IMR-90 (cell line): ENCODE results near the gene TNFSF13B. TPM values are rescaled to one million over a fixed set of nuclear protein-coding genes. Genes with fewer than 3 reads are reported as not detected.
A peak's percentile ranks its signal among the peaks of the same experiment; 100 is the strongest.

Experiments used
- ATAC-seq: fragments of 200-7000 bp; cut with Tn5 transposase; 2 replicates; pipeline ENCODE4 v1.9.1; 2020; ENCODE audit warnings: low read depth, mild to moderate bottlenecking, moderate library complexity
- BruUV-seq: library from RNA; stranded (reverse); fragments of 400-500 nt; replicated peaks from 2 replicates; lab custom pipeline; 2021; lab: Mats Ljungman, UMichigan
- CTCF ChIA-PET: fragments of 300-600 bp; formaldehyde crosslinking; extraction: SDS; loops from one replicate; lab custom pipeline; 2021; ENCODE audit warnings: antibody characterized with exemption; lab: Yijun Ruan, JAX
- POLR2A ChIA-PET: fragments of 300-600 bp; sonication (Branson Sonifier 250); formaldehyde crosslinking; loops from one replicate; lab custom pipeline; 2022; ENCODE audit warnings: antibody characterized with exemption; ENCODE audit not compliant: unreplicated experiment; lab: Charles Lee
- DNase-seq: peaks from one replicate; pipeline ENCODE4 v3.0.0; 2013
- H2AFZ ChIP-seq: replicated peaks from 2 replicates; pipeline ENCODE3; 2013; ENCODE audit warnings: low read length, mild to moderate bottlenecking; ENCODE audit not compliant: poor library complexity
- H2AK5ac ChIP-seq: 2 replicates; pipeline ENCODE4 v1.6.1; 2013; ENCODE audit warnings: low read depth, low read length, inconsistent platforms
- H2AK9ac ChIP-seq: replicated peaks from 2 replicates; pipeline ENCODE3; 2013; ENCODE audit warnings: mild to moderate bottlenecking, low read depth, low read length, moderate library complexity; ENCODE audit not compliant: poor library complexity
- H2BK120ac ChIP-seq: 2 replicates; pipeline ENCODE4 v1.6.1; 2013; ENCODE audit warnings: low read depth, low read length, inconsistent platforms
- H2BK15ac ChIP-seq: 3 replicates; pipeline ENCODE4 v1.6.1; 2013; ENCODE audit warnings: low read depth, low read length, inconsistent platforms
- H2BK20ac ChIP-seq: 2 replicates; pipeline ENCODE4 v1.6.1; 2013; ENCODE audit warnings: low read depth, mild to moderate bottlenecking, inconsistent platforms, low read length, moderate library complexity
- H2BK5ac ChIP-seq: 2 replicates; pipeline ENCODE4 v1.6.1; 2013; ENCODE audit warnings: mild to moderate bottlenecking, low read depth, low read length, inconsistent platforms; ENCODE audit not compliant: poor library complexity, severe bottlenecking
- H3K14ac ChIP-seq: replicated peaks from 2 replicates; pipeline ENCODE4 v1.6.1; 2013; ENCODE audit warnings: low read depth, low read length, inconsistent platforms
- H3K18ac ChIP-seq: 2 replicates; pipeline ENCODE4 v1.6.1; 2013; ENCODE audit warnings: low read depth, low read length, control low read depth
- H3K23ac ChIP-seq: 2 replicates; pipeline ENCODE4 v1.6.1; 2013; ENCODE audit warnings: low read depth, low read length, inconsistent platforms
- H3K27ac ChIP-seq: 2 replicates; pipeline ENCODE4 v1.5.1; 2013; ENCODE audit warnings: mild to moderate bottlenecking, control low read depth, low read length; ENCODE audit not compliant: insufficient read depth
- H3K27me3 ChIP-seq: 2 replicates; pipeline ENCODE4 v1.6.1; 2013; ENCODE audit warnings: low read length; ENCODE audit not compliant: control insufficient read depth, insufficient read depth
- H3K36me3 ChIP-seq: 2 replicates; pipeline ENCODE4 v1.6.1; 2013; ENCODE audit warnings: low read length, mixed read lengths; ENCODE audit not compliant: control insufficient read depth, insufficient read depth
- H3K4ac ChIP-seq: 2 replicates; pipeline ENCODE4 v1.6.1; 2013; ENCODE audit warnings: low read depth, low read length, inconsistent platforms
- H3K4me1 ChIP-seq: 2 replicates; pipeline ENCODE4 v1.6.1; 2013; ENCODE audit warnings: low read length, mixed read lengths; ENCODE audit not compliant: control insufficient read depth, insufficient read depth
- H3K4me2 ChIP-seq: 2 replicates; pipeline ENCODE4 v1.6.1; 2013; ENCODE audit warnings: low read depth, mild to moderate bottlenecking, control low read depth, low read length, moderate library complexity
- H3K4me3 ChIP-seq: 2 replicates; pipeline ENCODE4 v1.5.1; 2013; ENCODE audit warnings: low read depth, mild to moderate bottlenecking, control low read depth, low read length, moderate library complexity; ENCODE audit not compliant: insufficient read depth
- H3K56ac ChIP-seq: 2 replicates; pipeline ENCODE4 v1.6.1; 2013; ENCODE audit warnings: low read length, inconsistent platforms; ENCODE audit not compliant: insufficient read depth; ENCODE audit errors: extremely low read depth
- H3K79me1 ChIP-seq, 2 experiments: 2 replicates each; pipeline ENCODE4 v1.6.1; 2013; ENCODE audit warnings: low read length in 2 of 2, inconsistent platforms in 1 of 2, low read depth in 1 of 2
- H3K9ac ChIP-seq: 2 replicates; pipeline ENCODE4 v1.6.1; 2013; ENCODE audit warnings: low read depth, low read length, control low read depth
- H3K9me1 ChIP-seq: 2 replicates; pipeline ENCODE4 v1.6.1; 2013; ENCODE audit warnings: low read length, inconsistent platforms; ENCODE audit not compliant: insufficient read depth
- H3K9me3 ChIP-seq: 2 replicates; pipeline ENCODE4 v1.6.1; 2013; ENCODE audit warnings: low read length; ENCODE audit not compliant: control insufficient read depth, insufficient read depth
- H4K20me1 ChIP-seq: 2 replicates; pipeline ENCODE4 v1.6.1; 2013; ENCODE audit warnings: low read length, inconsistent platforms; ENCODE audit not compliant: insufficient read depth
- H4K5ac ChIP-seq: 2 replicates; pipeline ENCODE4 v1.6.1; 2013; ENCODE audit warnings: mild to moderate bottlenecking, low read depth, low read length, control low read depth
- H4K8ac ChIP-seq, 2 experiments: 2 replicates each; pipeline ENCODE4 v1.6.1; 2013; ENCODE audit warnings: low read depth in 2 of 2, low read length in 2 of 2, control low read depth in 1 of 2, inconsistent platforms in 1 of 2
- H4K91ac ChIP-seq: 2 replicates; pipeline ENCODE4 v1.6.1; 2013; ENCODE audit warnings: low read depth, low read length, inconsistent platforms; ENCODE audit not compliant: insufficient read depth
- BHLHE40 ChIP-seq: fragments of 150-350 bp; IDR thresholded peaks from 2 replicates; pipeline ENCODE4 v1.6.1; 2016; ENCODE audit warnings: mild to moderate bottlenecking, low read depth, low read length
- CEBPB ChIP-seq: IDR thresholded peaks from 2 replicates; pipeline ENCODE4 v1.6.1; 2012; ENCODE audit warnings: low read depth, low read length, improper control_type of control experiment
- CHD1 ChIP-seq: IDR thresholded peaks from 2 replicates; pipeline ENCODE4 v1.6.1; 2012; ENCODE audit warnings: low read depth, low read length, improper control_type of control experiment
- CTCF ChIP-seq: conservative IDR thresholded peaks from 2 replicates; pipeline ENCODE4 v1.5.1; 2012; ENCODE audit warnings: mild to moderate bottlenecking, low read depth, low read length, improper control_type of control experiment
- ELK1 ChIP-seq: fragments of 150-350 bp; IDR thresholded peaks from 2 replicates; pipeline ENCODE4 v1.6.1; 2016; ENCODE audit warnings: low read depth, mild to moderate bottlenecking, low read length, moderate library complexity, borderline replicate concordance
- FOS ChIP-seq: fragments of 150-350 bp; IDR thresholded peaks from 2 replicates; pipeline ENCODE4 v1.6.1; 2016; ENCODE audit warnings: low read depth, low read length
- MAFK ChIP-seq: IDR thresholded peaks from 2 replicates; pipeline ENCODE4 v1.6.1; 2012; ENCODE audit warnings: low read depth, low read length, improper control_type of control experiment
- MAZ ChIP-seq: IDR thresholded peaks from 2 replicates; pipeline ENCODE4 v1.6.1; 2012; ENCODE audit warnings: low read depth, mild to moderate bottlenecking, low read length, improper control_type of control experiment, moderate library complexity, borderline replicate concordance
- MXI1 ChIP-seq: IDR thresholded peaks from 2 replicates; pipeline ENCODE4 v1.6.1; 2012; ENCODE audit warnings: low read depth, mild to moderate bottlenecking, low read length, moderate library complexity, borderline replicate concordance
- NFE2L2 ChIP-seq: fragments of 150-350 bp; IDR thresholded peaks from 2 replicates; pipeline ENCODE4 v1.6.1; 2016; ENCODE audit warnings: low read depth, mild to moderate bottlenecking, low read length
- POLR2A ChIP-seq: IDR thresholded peaks from 2 replicates; pipeline ENCODE4 v1.6.1; 2012; ENCODE audit warnings: mild to moderate bottlenecking, low read depth, low read length
- RAD21 ChIP-seq: IDR thresholded peaks from 2 replicates; pipeline ENCODE4 v1.6.1; 2012; ENCODE audit warnings: low read length, improper control_type of control experiment
- RCOR1 ChIP-seq: IDR thresholded peaks from 2 replicates; pipeline ENCODE4 v1.6.1; 2012; ENCODE audit warnings: mild to moderate bottlenecking, low read length, improper control_type of control experiment; ENCODE audit not compliant: insufficient replicate concordance
- RFX5 ChIP-seq: IDR thresholded peaks from 2 replicates; pipeline ENCODE4 v1.8.0; 2012; ENCODE audit warnings: low read depth, mild to moderate bottlenecking, low read length, moderate library complexity
- SMC3 ChIP-seq: fragments of 150-350 bp; IDR thresholded peaks from 2 replicates; pipeline ENCODE4 v1.6.1; 2016; ENCODE audit warnings: low read depth, mild to moderate bottlenecking, antibody characterized with exemption, low read length, moderate library complexity
- USF2 ChIP-seq: fragments of 150-350 bp; IDR thresholded peaks from 2 replicates; pipeline ENCODE4 v1.6.1; 2017; ENCODE audit warnings: mild to moderate bottlenecking, antibody characterized with exemption, low read length, low read depth
- WGBS, 2 experiments: methylation state at CpG; one replicate each; pipeline versions ENCODE4 v1.1.5 to v1.1.7; 2013; ENCODE audit warnings: missing lambda C conversion rate in 2 of 2; ENCODE audit not compliant: insufficient read length in 1 of 2; ENCODE audit errors: extremely low coverage in 2 of 2; 5-methylcytosine and 5-hydroxymethylcytosine counted together
- dilution Hi-C: fragments of 300-500 bp; cut with HindIII; formaldehyde crosslinking; loops from one replicate; pipeline ENCODE4 v1.14.3; 2018; ENCODE audit warnings: low sequenced_read_pairs; ENCODE audit not compliant: unreplicated experiment
- in situ Hi-C: fragments of 300-500 bp; cut with MboI; formaldehyde crosslinking; loops from 3 replicates; pipeline ENCODE4 v1.14.3; 2019; ENCODE audit warnings: low sequenced_read_pairs, inconsistent platforms, mixed read lengths
- intact Hi-C: fragments of 100-400 bp; cut with micrococcal nuclease; formaldehyde crosslinking; loops from 2 replicates; pipeline ENCODE4 v1.10.0; 2022
- polyA plus RNA-seq, 3 experiments: library from polyadenylated mRNA; depleted of rRNA; stranded (reverse); fragments of >200 nt; gene quantifications; 2 replicates each; pipeline ENCODE4 v1.2.3, GENCODE V29; 2012; ENCODE audit warnings: low replicate concordance in 1 of 3
- total RNA-seq: library from RNA; depleted of rRNA; stranded (reverse); fragments of >200 nt; gene quantifications from 2 replicates; pipeline ENCODE4 v1.2.3, GENCODE V29; 2012

The TNFSF13B gene
- total and polyA plus RNA-seq, 2 of the 4 experiments (the other 2 are of a cell fraction) = 0.29 to 0.54 TPM

GRCh38 chr13:108302279-108302678, 32.8 kb downstream of the TNFSF13B start:
- H3K27ac ChIP-seq = no peak overlapping the region
- no peak overlapping the region for H3K4ac ChIP-seq
- H4K5ac ChIP-seq = no peak overlapping the region
- no peak overlapping the region for H3K14ac ChIP-seq
- no TSS peak for BruUV-seq
- no peaks in the 10 kb centered on the region for H4K20me1 ChIP-seq
- H2AK9ac ChIP-seq = no peak overlapping the region
- H3K56ac ChIP-seq = no peak overlapping the region
- no peaks in the 10 kb centered on the region for H3K79me1 ChIP-seq
- no peak for ATAC-seq
- WGBS, 2 experiments = no CpG with 5 or more reads among the region's 1 CpG
- peak; percentile 1 for DNase-seq
- no peak overlapping the region for H4K8ac ChIP-seq
- no peak overlapping the region for H2BK120ac ChIP-seq
- intact Hi-C loops = no loop called here
- no peaks in the 10 kb centered on the region for H3K27me3 ChIP-seq
- H3K23ac ChIP-seq = no peak overlapping the region
- dilution Hi-C loops = no loop called here
- H2BK20ac ChIP-seq = no peak overlapping the region
- no peak overlapping the region for H2BK5ac ChIP-seq
- no peak overlapping the region for H3K9ac ChIP-seq
- no peak overlapping the region for H2AFZ ChIP-seq
- no peak overlapping the region for H3K18ac ChIP-seq
- TF ChIP-seq CHD1 (no peak), MXI1 (no peak), CTCF (no peak), MAFK (no peak), FOS (no peak), ELK1 (no peak), POLR2A (no peak), SMC3 (no peak), BHLHE40 (no peak), RFX5 (no peak), NFE2L2 (no peak), RAD21 (no peak), USF2 (no peak), RCOR1 (no peak), MAZ (no peak), CEBPB (no peak)
- no peaks in the 10 kb centered on the region for H3K36me3 ChIP-seq
- no peaks in the 10 kb centered on the region for H3K4me1 ChIP-seq
- CTCF ChIA-PET = no interaction called here
- in situ Hi-C loops = no loop called here
- no peaks in the 10 kb centered on the region for H3K9me3 ChIP-seq
- POLR2A ChIA-PET = no interaction called here
- H2BK15ac ChIP-seq = no peak overlapping the region
- no peak overlapping the region for H2AK5ac ChIP-seq
- H3K4me3 ChIP-seq = no peak overlapping the region
- H4K91ac ChIP-seq = no peak overlapping the region
- no peaks in the 10 kb centered on the region for H3K9me1 ChIP-seq
- no peak overlapping the region for H3K4me2 ChIP-seq
